DND-41 (cell line): ENCODE results near the gene GHRL.

ENCODE experiments used
- ATAC-seq: fragments of 200-7000 bp; cut with Tn5 transposase; 3 replicates; pipeline ENCODE4 v1.9.1; 2021; ENCODE audit warnings: low read depth; ENCODE audit not compliant: insufficient read depth
- DNase-seq: peaks from one replicate; pipeline ENCODE4 v3.0.0-alpha.2; 2020
- H2AFZ ChIP-seq: 2 replicates; pipeline ENCODE4 v1.6.0; 2012; ENCODE audit warnings: low read depth, low read length
- H3K27ac ChIP-seq: 2 replicates; pipeline ENCODE4 v1.5.1; 2012; ENCODE audit warnings: low read length, inconsistent platforms
- H3K27me3 ChIP-seq: fragments of 200-600 bp; sonication (generic); 2 replicates; pipeline ENCODE4 v1.6.0; 2012; ENCODE audit warnings: low read length, mild to moderate bottlenecking, inconsistent platforms; ENCODE audit not compliant: insufficient read depth, poor library complexity
- H3K36me3 ChIP-seq: 2 replicates; pipeline ENCODE4 v1.5.1; 2012; ENCODE audit warnings: low read length, inconsistent platforms; ENCODE audit not compliant: insufficient read depth
- H3K4me1 ChIP-seq: 2 replicates; pipeline ENCODE4 v1.5.1; 2012; ENCODE audit warnings: mild to moderate bottlenecking, low read length; ENCODE audit not compliant: insufficient read depth
- H3K4me2 ChIP-seq: 2 replicates; pipeline ENCODE4 v1.6.0; 2012; ENCODE audit warnings: mild to moderate bottlenecking, moderate library complexity, low read length, inconsistent platforms; ENCODE audit not compliant: insufficient read depth
- H3K4me3 ChIP-seq, 2 experiments: fragments of 200-600 bp in 1 of 2; shearing (Covaris generic) in 1 of 2; 2 replicates each; pipeline ENCODE4 v1.5.1; 2012 to 2016; ENCODE audit warnings: inconsistent platforms in 2 of 2, low read length in 2 of 2, mild to moderate bottlenecking in 2 of 2, low read depth in 1 of 2, moderate library complexity in 1 of 2
- H3K79me2 ChIP-seq: 2 replicates; pipeline ENCODE4 v1.6.0; 2012; ENCODE audit warnings: low read length, inconsistent platforms; ENCODE audit not compliant: insufficient read depth
- H3K9ac ChIP-seq: 2 replicates; pipeline ENCODE4 v1.6.0; 2012; ENCODE audit warnings: low read depth, mild to moderate bottlenecking, inconsistent platforms, low read length, moderate library complexity
- H3K9me3 ChIP-seq: 2 replicates; pipeline ENCODE4 v1.5.1; 2012; ENCODE audit warnings: low read length, moderate library complexity, mild to moderate bottlenecking, inconsistent platforms; ENCODE audit not compliant: insufficient read depth, severe bottlenecking
- H4K20me1 ChIP-seq: 2 replicates; pipeline ENCODE4 v1.6.0; 2012; ENCODE audit warnings: low read length; ENCODE audit not compliant: insufficient read depth
- CTCF ChIP-seq: IDR thresholded peaks from 2 replicates; pipeline ENCODE4 v1.5.1; 2012; ENCODE audit warnings: borderline replicate concordance, low read length, moderate library complexity, mild to moderate bottlenecking; ENCODE audit not compliant: poor library complexity, severe bottlenecking; ENCODE audit errors: extremely low read depth
- EZH2 ChIP-seq: IDR thresholded peaks from 3 replicates; pipeline ENCODE4 v1.6.1; 2012; ENCODE audit warnings: borderline replicate concordance, low read depth, mild to moderate bottlenecking, moderate library complexity, low read length, inconsistent platforms; ENCODE audit not compliant: severe bottlenecking

GHRL gene

GRCh38 chr3:10289787-10290355 lies 2.9 kb downstream of the GHRL start:
- no peaks in the 10 kb centered on the region for H3K9me3 ChIP-seq
- DNase-seq = no peak
- H3K27me3 ChIP-seq = no peaks in the 10 kb centered on the region
- TF ChIP-seq EZH2 (no peak), CTCF (no peak)
- H3K36me3 ChIP-seq = peaks cover 34% of the 10 kb centered on the region; the same call in 1 of the 2 replicates
- no peak overlapping the region for H3K4me2 ChIP-seq
- no peak overlapping the region for H3K27ac ChIP-seq
- no peak overlapping the region for H2AFZ ChIP-seq
- no peak overlapping the region for H3K9ac ChIP-seq
- no peaks in the 10 kb centered on the region for H3K79me2 ChIP-seq
- H3K4me1 ChIP-seq = no peaks in the 10 kb centered on the region
- H3K4me3 ChIP-seq = no peak overlapping the region
- no peak for ATAC-seq
- 0 out of 2 replicates have a peak, but pooled peaks cover 5% of the 10 kb centered on the region for H4K20me1 ChIP-seq

GRCh38 chr3:10289077-10289476 lies 3.7 kb downstream of the GHRL start:
- peaks cover 39% of the 10 kb centered on the region; the same call in 1 of the 2 replicates for H3K36me3 ChIP-seq
- no peak for DNase-seq

GRCh38 chr3:10288575-10288960 lies 4.2 kb downstream of the GHRL start:
- Histone ChIP-seq H3K27ac (no peak overlapping the region), H3K4me3 (no peak overlapping the region), H3K9ac (no peak overlapping the region), H3K4me1 (no peaks in the 10 kb centered on the region), H3K9me3 (no peaks in the 10 kb centered on the region), H2AFZ (no peak overlapping the region), H3K27me3 (no peaks in the 10 kb centered on the region), H4K20me1 (0 out of 2 replicates have a peak, but pooled peaks cover 5% of the 10 kb centered on the region), H3K36me3 (peaks cover 43% of the 10 kb centered on the region; the same call in 1 of the 2 replicates), H3K79me2 (no peaks in the 10 kb centered on the region), H3K4me2 (no peak overlapping the region)
- ATAC-seq (no peak), DNase-seq (no peak)
- no peak for TF ChIP-seq CTCF
- no peak for TF ChIP-seq EZH2

More at GRCh38 chr3:10289077-10289476, 3.7 kb downstream of the GHRL start:
- no peak overlapping the region for H3K4me3 ChIP-seq
- H3K4me1 ChIP-seq = no peaks in the 10 kb centered on the region
- TF ChIP-seq CTCF (no peak), EZH2 (no peak)
- 0 out of 2 replicates have a peak, but pooled peaks cover 5% of the 10 kb centered on the region for H4K20me1 ChIP-seq
- H3K4me2 ChIP-seq = no peak overlapping the region
- no peak for ATAC-seq
- no peak overlapping the region for H3K9ac ChIP-seq
- H3K79me2 ChIP-seq = no peaks in the 10 kb centered on the region
- H2AFZ ChIP-seq = no peak overlapping the region
- no peaks in the 10 kb centered on the region for H3K27me3 ChIP-seq
- no peak overlapping the region for H3K27ac ChIP-seq
- H3K9me3 ChIP-seq = no peaks in the 10 kb centered on the region
